Duodenal mucosa (tissue), 2 donors: ENCODE data around the gene PAX5.

Experiments used
- H3K27ac ChIP-seq: one replicate; pipeline ENCODE4 v1.7.0; 2013; ENCODE audit warnings: low read depth, low read length
- H3K27me3 ChIP-seq, 2 donors: one replicate each; pipeline ENCODE4 v1.7.0; 2013; ENCODE audit warnings: low read length in 2 of 2, control low read depth in 1 of 2; ENCODE audit not compliant: insufficient read depth in 2 of 2, control insufficient read depth in 1 of 2
- H3K36me3 ChIP-seq, 2 donors: one replicate each; pipeline ENCODE4 v1.7.0; 2013; ENCODE audit warnings: low read length in 2 of 2, control low read depth in 1 of 2; ENCODE audit not compliant: insufficient read depth in 2 of 2, control insufficient read depth in 1 of 2
- H3K4me1 ChIP-seq, 2 donors: one replicate each; pipeline ENCODE4 v1.7.0; 2013; ENCODE audit warnings: low read length in 2 of 2, control low read depth in 1 of 2; ENCODE audit not compliant: insufficient read depth in 2 of 2, control insufficient read depth in 1 of 2
- H3K4me3 ChIP-seq, 2 donors: one replicate each; pipeline ENCODE4 v1.7.0; 2013; ENCODE audit warnings: low read length in 2 of 2, low read depth in 1 of 2
- H3K9ac ChIP-seq, 2 donors: one replicate each; pipeline ENCODE4 v1.7.0; 2013; ENCODE audit warnings: low read length in 2 of 2, low read depth in 1 of 2
- H3K9me3 ChIP-seq, 2 donors: one replicate each; pipeline ENCODE4 v1.7.0; 2013; ENCODE audit warnings: low read length in 2 of 2, control low read depth in 1 of 2; ENCODE audit not compliant: control insufficient read depth in 1 of 2

The PAX5 gene

GRCh38 chr9:36797471-36798220, 236.4 kb downstream of the PAX5 start:
- Histone ChIP-seq H3K9ac (no peak overlapping the region), H3K4me1 (no peaks in the 10 kb centered on the region), H3K27me3 (peaks cover 0 to 9% of the 10 kb centered on the region in 2 donors), H3K4me3 (no peak overlapping the region), H3K27ac (no peak overlapping the region), H3K36me3 (no peaks in the 10 kb centered on the region), H3K9me3 (peaks cover 8 to 10% of the 10 kb centered on the region in 2 donors)

DNA sequence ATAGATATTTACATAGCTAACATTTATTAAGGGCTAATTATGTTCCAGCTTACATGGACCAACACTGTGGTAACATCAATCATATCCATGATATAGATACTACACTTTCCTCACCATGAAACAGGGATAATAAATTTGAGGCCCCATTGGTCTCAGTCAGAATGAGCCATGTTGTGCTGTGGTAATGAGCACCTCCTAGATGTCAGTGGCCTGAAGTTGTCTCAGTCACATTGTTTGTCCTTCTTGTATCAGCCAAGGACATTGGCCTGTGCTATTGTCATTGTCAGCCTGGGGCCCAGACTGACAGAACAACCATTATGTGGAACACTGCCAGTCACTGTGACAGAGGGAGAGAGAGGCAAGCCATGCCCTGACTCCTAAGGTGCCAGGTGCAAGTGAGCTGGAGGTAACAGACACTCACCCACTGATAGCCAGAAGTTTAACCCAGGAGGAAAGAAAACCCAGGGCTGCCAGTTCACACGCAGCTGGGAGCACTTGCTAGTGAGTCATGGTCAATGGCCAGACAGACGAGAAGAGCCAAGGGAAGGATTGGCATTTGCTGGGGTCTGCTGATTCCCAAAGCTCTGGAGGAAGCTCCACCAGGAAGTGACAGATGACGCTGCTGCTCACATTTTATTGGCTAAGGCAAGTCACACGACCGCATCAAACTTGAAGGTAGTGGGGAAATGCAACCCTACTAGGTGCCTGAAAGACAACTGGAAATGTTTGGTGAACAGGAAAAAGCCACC, 237.2 kb downstream of the PAX5 start:
- Histone ChIP-seq H3K36me3 (no peaks in the 10 kb centered on the region), H3K27me3 (peaks cover 0 to 2% of the 10 kb centered on the region in 2 donors), H3K27ac (no peak overlapping the region), H3K4me3 (no peak overlapping the region), H3K4me1 (no peaks in the 10 kb centered on the region), H3K9ac (no peak overlapping the region), H3K9me3 (peaks cover 8 to 10% of the 10 kb centered on the region in 2 donors)

DNA sequence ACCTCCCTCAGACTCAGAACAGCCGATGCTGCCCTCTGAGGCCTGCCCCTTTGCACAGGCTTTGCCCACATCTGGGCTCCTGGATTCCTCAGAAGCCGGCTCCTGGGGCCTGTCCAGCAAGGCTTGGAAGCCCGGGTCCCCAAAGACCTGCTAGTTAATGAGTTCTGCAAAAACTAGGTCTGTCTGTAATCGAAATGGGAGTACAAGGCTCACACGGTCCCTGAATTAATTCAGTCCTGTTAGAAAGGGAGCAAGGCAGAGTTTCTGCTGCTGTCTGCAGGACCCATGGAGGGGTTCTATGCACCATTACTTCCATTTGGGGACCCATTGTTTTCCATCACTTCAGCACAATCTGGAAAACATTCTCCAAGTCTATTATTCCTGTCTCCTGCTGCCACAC, 239.6 kb downstream of the PAX5 start:
- H3K9ac ChIP-seq: no peak overlapping the region
- peaks cover 8 to 10% of the 10 kb centered on the region in 2 donors for H3K9me3 ChIP-seq
- no peak overlapping the region for H3K4me3 ChIP-seq
- H3K27me3 ChIP-seq: no peaks in the 10 kb centered on the region
- H3K27ac ChIP-seq: no peak overlapping the region
- H3K36me3 ChIP-seq: no peaks in the 10 kb centered on the region
- H3K4me1 ChIP-seq: no peaks in the 10 kb centered on the region

DNA sequence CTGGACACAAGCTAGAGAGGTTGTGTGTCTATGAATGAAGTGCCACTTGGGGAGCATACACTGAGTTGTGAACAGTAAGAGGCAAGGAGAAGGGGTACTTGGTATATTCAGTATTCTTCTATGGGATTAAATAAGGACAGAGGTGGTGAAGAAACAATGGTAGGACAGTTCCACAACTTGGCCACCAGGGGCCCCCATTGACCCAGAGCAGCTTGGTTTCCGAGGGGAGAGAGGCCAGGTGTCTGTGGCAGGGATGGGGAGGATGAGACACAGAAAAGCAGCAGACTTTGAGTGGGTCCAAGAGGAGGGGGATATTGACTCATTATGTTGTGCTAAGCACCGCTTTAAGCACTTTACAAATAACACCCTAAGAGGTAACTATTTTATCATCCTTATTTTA, 240.8 kb downstream of the PAX5 start:
- Histone ChIP-seq H3K36me3 (no peaks in the 10 kb centered on the region), H3K4me1 (no peaks in the 10 kb centered on the region), H3K27ac (no peak overlapping the region), H3K4me3 (no peak overlapping the region), H3K9ac (no peak overlapping the region), H3K9me3 (peaks cover 8 to 10% of the 10 kb centered on the region in 2 donors), H3K27me3 (no peaks in the 10 kb centered on the region)

DNA sequence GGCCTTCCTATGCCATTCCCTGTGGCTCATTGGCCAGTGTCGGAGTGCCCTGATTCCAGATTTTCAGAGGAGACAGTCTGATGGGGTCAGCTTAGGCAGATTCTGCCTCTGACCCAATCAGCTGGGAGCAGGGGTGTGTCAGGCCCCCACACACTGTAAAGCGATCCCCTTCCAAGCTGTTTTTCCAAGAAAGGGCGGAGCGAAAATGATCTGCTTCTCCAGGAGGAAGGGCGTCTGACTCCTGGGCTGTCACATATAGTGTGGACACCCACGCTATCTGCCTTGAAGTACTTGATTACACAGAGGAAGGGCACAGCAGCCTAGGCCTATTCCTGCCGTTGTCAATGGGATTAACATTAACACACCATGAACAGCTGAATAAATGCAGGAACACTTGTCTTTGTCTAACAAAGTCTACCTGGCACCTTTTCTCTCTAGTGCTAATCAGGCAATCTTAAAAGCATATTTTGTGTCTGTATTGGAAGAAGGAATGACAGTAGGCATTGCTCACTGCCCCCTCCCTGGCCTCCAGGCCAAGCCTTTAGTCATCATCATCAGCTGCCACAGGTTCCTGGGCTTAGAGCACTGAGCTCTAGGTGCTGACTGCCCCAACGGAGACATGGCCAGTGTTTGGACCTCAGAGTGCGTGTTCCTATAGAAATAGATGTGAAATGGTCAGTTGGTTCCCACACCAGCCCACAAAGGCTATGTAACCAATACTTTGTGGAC, 242.7 kb downstream of the PAX5 start:
- H3K4me3 ChIP-seq: no peak overlapping the region
- H3K27ac ChIP-seq: no peak overlapping the region

DNA sequence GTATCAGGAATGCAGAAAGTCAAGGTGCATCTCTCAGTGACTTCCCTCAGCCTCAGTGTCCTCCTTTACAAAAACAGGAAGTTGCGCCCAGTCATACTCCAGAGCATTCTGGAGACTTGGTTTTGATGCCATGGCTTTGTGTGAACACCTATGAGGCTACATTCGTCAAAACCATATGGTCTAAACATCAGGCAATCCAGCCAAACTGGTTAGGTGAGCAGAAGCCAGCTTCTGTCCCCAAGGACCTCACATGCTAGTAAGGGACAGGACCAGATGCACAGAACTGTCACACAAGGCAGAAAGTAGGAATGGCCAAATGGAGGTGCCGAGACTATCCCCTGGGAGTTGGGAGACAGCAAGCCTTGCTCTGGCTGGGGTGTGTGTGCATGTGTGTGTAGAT, 244.2 kb downstream of the PAX5 start:
- H3K27ac ChIP-seq: no peak overlapping the region
- H3K36me3 ChIP-seq: no peaks in the 10 kb centered on the region
- no peak overlapping the region for H3K4me3 ChIP-seq
- peaks cover 8 to 10% of the 10 kb centered on the region in 2 donors for H3K9me3 ChIP-seq
- no peaks in the 10 kb centered on the region for H3K4me1 ChIP-seq
- no peaks in the 10 kb centered on the region for H3K27me3 ChIP-seq
- H3K9ac ChIP-seq: no peak overlapping the region

More for the DNA sequence above, 242.7 kb downstream of the PAX5 start:
- H3K9me3 ChIP-seq: peaks cover 8 to 10% of the 10 kb centered on the region in 2 donors
- H3K27me3 ChIP-seq: no peaks in the 10 kb centered on the region
- no peaks in the 10 kb centered on the region for H3K36me3 ChIP-seq
- no peaks in the 10 kb centered on the region for H3K4me1 ChIP-seq
- no peak overlapping the region for H3K9ac ChIP-seq

DNA sequence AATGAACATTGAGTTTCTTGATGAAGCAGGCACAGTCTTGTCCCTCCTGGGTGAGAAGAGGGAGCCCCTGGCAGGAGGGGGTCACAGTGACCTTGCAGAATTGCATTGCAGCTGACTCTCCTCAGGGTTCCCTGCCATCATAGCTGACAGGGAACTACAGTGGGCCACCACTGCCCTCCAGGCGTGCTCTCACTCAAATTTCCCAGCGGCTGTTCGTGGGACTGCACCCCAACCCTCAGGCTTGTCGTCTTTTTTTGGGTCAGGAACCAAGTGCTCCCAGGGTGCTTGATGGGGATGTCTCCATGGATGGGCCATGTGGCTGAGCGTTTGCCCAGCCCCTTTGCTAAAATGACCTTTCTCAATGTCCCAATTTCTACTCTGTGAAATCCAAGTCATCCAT, 245.5 kb downstream of the PAX5 start:
- Histone ChIP-seq H3K9ac (no peak overlapping the region), H3K4me1 (no peaks in the 10 kb centered on the region), H3K9me3 (peaks cover 4 to 5% of the 10 kb centered on the region in 2 donors)

DNA sequence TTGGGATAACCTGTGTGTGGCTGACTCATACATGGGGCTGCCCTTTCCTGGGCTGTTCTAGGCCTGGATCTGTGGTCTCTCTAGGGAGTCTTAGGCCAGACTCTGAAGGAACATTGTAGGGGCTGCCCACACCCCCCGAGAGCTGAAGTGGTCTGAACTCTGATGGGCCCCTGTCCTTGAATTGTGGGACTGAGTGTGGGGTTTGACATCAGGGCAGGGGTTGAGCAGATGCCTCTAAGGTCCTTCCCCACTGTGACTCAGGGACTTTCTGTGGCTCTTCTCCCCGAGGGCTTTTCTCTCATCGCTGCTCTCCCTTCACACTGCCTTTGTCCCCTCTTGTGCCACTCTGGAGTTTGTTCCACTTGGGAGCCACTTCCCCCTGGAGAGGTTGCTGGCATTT, 246.4 kb downstream of the PAX5 start:
- Histone ChIP-seq H3K4me1 (no peaks in the 10 kb centered on the region), H3K9ac (no peak overlapping the region), H3K27me3 (no peaks in the 10 kb centered on the region), H3K4me3 (no peak overlapping the region), H3K27ac (no peak overlapping the region), H3K36me3 (no peaks in the 10 kb centered on the region), H3K9me3 (no peaks in the 10 kb centered on the region)

More for the DNA sequence above, 245.5 kb downstream of the PAX5 start:
- no peak overlapping the region for H3K27ac ChIP-seq
- no peaks in the 10 kb centered on the region for H3K36me3 ChIP-seq
- no peaks in the 10 kb centered on the region for H3K27me3 ChIP-seq
- H3K4me3 ChIP-seq: no peak overlapping the region
